Activated CD4-positive, alpha-beta T cell treated with anti-CD3 and anti-CD28 coated beads for 24 hours (primary cell): ENCODE results near the gene ZNF618.

ENCODE experiments used
- DNase-seq, 2 donors: peaks; one replicate each; pipeline ENCODE4 v3.0.0-alpha.2; 2020; ENCODE audit warnings: low read depth in 2 of 2

ZNF618 gene

DNA sequence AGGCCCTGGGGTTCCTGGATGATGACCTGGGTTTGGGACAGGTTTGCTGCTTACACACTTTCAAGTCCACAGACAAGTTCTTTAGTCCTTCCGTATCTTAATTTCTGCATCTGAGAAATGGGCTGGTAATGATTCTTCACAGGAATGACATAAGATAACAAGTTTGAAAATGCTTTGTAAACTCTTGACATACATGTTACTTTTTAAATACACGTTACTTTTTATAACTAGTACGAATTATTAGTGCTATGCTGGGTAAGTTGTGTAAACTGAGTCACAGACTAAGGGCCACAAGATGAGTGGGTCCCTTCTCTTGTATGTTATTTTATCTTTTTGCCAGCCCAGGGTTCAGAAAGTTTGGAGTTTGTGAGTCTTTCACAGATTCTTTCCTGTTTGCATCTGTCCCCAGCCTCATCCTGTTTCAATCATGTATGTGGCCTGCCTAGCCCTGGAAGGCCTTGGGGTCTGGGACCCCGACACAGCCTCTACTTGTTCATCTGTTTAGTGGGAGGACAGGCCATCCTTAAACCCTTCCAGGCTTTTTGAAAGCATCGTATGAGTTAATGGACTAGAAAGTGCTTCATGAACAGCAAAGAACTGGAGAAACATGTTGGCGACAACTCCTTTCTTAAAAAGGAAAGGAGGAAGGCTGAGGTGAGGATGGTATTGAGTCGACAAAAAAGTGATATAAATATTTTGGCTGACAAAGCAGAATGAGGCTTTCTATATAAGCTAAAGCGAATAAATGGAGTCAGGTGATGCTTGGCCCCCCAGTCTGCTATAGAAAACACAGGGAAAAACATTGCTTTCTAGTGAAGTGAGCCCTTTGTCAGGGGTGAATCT lies 9.3 kb downstream of the ZNF618 start:
- no peak for DNase-seq

DNA sequence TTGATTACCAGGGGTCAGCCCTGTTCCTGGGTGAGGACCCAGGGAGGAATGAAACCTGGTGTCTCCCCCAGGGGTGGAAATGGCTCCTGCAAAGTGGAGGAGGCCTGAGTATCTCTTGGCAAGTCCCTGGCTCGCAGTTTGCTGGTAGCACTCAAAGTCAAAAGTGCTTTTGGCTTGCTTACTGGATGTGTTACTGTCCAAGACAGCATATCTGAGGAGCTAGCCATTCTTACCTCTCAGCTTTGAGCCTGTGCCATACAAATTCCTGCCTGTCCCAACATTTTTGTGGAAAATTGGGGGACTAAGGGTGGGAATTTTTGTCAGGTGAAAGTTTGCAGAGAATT lies 9.9 kb downstream of the ZNF618 start:
- no peak for DNase-seq

DNA sequence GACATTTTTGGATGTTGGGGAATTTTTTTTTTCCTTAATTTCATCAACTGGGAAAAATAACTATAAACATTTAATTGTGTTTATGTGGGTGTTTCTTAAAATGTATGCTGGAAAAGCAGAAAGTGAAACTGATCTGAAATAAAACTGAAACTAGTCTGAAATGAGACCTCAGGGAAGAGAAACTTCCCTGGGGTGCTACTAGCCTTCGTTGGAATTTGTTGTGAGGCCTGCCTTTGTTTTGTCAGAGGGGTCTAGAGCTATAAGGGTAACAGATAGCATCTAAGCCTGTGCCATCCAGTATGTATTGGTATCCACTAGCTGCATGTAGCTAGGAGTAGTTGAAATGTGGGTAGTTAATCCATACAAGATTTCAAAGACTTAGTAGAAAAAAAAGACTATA lies 10.4 kb downstream of the ZNF618 start:
- no peak for DNase-seq

DNA sequence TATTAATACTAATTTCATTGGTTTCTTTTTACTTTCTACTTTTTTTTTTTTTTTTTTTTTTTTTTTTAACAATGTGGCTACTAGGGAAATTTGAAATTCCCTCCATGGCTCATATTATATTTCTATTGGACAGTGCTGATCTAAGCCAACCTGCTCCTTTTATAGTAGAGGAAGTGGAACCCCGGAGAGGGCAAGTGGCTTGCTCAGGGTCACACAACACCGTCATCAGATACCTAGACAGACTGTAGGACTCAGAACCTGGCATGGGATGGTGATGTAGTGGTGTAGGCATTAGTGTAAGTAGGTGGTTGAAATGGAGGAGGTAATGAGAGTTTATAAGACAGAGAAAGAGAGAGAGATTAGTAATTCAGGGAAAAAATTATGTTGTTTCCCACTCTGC lies 10.8 kb downstream of the ZNF618 start:
- DNase-seq = no peak

DNA sequence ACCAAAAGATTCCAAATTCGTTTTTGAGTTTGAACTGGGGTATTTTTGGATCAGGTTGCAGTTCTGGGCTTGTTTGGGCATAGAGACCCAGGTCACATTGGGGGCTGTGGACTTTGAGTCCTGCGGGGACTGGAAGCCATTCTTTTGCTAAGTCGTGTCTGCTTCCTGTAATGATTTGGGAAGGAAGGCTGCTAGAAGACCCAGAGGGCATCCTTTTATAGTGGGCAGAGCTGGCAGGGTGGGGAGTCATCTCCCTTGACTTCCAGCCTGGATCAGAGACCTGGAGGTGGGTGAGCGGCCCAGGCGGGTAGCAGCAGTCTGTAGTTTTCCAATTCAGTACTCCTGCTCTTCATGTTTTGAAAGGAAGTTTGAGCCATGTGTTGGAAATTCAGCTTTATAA lies 11.3 kb downstream of the ZNF618 start:
- no peak for DNase-seq

DNA sequence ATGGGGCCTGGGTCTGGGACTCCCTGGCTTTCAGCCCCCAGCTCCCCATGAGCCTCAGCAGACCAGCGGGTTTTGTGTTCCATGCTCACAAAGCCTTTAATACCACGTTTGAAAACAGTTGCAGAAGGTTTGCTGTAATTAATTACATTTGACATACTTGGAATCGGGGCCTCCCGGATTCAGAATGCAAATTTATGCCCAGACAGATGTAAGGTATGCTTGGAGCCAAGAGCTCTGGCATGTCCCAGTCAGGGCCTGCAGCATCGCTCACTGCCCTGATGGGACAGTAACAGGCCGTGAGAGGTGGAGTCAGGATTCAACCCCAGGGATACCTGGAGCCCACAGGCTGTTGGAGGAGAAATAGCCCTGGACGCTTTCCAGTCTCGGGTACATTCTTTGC lies 12.2 kb downstream of the ZNF618 start:
- DNase-seq = no peak

DNA sequence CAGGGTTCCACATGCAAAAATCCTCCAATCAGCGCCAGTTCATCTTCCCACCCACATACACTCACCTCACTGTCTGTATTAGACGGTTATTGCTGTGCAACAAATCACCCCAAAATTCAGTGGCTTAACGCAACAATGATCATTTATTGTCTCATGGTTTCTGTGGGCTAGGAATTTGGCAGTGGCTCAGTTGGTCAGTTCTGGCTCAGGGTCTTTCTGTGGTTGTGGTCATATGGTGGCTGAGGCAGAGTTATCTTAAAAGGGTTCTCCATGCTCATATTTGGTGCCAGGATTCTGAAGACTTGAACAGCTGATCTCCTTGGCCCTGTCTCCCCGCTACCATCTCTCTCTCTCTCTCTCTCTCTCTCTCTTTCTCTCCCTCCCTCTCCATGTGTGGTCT lies 12.9 kb downstream of the ZNF618 start:
- no peak for DNase-seq

DNA sequence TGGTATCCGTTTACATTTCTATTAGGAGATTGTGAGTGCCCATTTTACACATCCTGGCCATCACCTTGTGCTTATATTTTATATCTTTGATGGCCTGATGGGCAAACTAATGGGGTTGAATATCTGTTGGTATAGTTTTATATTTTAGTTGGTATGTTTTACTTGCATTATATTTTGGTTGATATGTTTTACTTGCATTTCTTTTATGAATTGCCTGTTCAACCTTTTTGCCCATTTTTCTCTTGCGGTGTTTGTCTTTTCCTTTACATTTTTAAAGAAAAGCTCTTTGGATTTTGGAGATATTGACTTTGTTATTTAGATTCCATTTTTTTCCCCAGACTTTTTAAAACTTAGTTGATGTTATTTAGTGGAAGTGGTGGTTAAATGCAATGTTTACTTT lies 14.6 kb downstream of the ZNF618 start:
- DNase-seq = no peak

DNA sequence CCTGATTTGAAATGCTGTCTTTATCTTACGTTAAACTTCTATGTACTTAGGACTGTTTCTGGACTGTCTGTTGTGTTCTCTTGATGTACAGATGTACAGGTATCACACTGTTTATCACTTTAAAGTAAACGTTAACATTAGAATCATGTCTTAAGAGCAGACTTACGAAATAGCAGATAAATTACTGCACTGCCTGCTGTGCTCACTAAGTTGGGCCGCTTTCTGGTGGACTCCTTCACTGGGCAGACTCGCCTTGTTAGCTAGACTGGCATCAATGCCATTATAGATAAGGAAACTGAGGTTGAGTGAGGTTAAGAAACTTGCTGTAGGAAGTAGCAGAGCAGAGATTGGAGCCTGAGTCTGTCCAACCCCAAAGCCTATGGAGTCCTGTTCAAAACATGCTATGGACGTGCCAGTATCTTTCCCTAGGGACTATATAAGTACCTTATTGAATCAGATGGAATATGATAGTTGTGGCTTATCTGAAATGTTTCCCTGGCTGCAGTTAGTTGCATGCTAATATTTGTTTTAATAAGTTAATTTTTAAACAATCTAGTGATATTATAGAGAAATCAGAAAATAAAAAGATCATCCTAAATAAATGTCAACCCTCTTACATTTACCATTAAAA lies 16.9 kb downstream of the ZNF618 start:
- DNase-seq = no peak

DNA sequence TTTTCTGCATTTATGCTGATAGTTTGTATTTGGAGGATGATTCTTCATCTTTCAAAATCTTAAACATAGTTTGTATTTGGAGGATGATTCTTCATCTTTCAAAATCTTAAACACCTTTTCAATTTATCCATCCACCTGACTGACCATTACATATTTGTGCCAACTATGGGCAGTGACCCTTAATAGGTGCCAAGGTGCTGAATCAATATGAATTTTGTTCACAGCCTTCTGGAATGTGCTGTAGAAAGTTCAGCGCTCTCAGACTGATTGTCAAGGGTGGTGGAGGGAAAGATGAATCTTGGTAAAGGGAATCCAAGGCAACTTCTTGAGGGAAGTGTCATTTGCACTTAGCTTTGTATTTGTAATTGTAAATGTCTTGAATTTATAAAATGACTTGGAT lies 18.1 kb downstream of the ZNF618 start:
- DNase-seq = no peak

DNA sequence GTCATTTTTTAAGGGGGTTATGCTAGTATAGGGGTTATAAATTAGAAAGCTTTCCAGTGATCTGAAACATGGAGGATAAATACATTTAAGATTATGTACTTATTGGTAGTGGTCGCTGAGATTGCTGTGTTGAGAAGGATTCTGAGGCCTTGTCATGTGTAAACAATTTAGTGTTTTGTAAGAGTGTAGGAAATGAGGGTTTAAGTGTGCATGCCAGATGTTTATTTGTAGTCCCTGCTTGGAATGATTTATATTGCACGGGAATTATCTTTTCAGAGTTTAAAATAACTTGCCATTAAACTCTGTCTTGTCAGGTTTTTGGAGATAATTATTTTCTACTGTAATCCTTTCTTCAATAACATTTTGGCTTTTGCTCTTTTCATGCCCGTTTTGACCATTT lies 19.4 kb downstream of the ZNF618 start:
- DNase-seq = no peak

DNA sequence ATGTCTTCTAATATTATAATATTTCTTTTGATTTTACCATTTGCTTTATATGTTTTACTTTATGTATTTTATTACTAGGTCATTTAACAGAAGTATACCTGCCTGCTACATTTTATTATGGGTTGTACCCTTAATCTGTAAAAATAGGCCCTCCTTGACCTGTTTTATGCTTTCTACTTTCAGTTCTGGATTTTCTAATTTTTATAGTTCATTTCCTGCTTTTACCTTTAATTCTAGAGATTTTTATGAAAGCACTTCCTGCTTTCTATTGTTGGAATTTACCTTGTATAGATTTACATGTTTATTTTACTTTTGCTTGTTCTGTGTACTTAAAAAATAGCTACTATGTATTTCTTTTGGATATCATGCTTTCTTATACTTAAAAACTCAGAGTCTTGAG lies 20.6 kb downstream of the ZNF618 start:
- DNase-seq = no peak

DNA sequence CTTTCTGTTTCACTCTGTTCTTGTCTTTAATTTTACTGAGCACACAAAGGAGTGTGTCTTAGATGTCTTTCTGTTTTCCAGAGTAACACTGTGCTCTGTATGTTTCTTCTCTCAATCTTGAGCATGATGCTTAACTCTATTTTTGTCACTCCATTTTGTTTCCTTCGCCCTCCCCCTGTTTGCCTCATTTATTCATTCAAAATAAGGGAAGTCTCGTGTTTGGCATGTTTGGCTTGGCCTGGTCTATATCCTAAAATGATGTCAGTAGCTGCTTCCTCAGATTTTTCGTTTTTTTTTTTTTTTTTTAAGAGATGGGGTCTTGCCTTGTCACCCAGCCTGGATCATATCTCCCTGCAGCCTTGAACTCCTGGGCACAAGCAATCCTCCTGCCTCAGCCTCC lies 22.0 kb downstream of the ZNF618 start:
- DNase-seq = no peak

DNA sequence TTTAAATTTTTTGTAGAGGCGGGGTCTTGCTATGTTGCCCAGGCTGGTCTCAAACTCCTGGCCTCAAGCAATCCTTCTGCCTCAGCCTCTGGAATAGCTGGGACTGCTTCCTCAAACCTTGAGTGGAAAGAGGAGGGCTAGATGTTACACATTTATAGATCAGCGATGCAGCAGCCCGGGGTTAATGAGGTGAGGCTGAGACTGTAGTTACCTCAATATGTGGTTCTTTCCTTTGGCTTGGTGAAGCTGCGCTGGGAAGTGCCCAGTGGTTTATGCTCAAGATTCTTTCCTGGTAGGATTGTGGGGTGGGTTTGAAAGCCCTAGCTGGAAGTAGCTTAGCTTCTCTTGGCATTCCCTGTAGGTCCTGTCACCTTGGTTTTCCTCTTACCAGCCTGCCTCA lies 22.5 kb downstream of the ZNF618 start:
- no peak for DNase-seq

DNA sequence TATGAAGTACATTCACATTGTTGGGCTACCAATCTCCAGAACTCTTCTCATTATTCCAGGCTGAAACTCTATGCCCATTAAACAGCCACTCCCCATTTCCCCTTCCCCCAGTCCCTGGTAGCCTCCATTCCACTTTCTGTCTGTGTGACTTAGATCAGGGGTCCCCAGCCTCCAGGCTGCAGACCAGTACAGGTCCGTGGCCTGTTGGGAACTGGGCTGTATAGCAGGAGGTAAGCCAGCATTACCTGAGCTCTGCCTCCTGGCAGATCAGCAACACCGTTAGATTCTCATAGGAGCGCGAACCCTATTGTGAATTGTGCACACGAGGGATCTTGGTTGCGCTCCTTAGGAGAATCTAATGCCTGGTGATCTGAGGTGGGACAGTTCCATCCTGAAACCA lies 23.1 kb downstream of the ZNF618 start:
- no peak for DNase-seq

DNA sequence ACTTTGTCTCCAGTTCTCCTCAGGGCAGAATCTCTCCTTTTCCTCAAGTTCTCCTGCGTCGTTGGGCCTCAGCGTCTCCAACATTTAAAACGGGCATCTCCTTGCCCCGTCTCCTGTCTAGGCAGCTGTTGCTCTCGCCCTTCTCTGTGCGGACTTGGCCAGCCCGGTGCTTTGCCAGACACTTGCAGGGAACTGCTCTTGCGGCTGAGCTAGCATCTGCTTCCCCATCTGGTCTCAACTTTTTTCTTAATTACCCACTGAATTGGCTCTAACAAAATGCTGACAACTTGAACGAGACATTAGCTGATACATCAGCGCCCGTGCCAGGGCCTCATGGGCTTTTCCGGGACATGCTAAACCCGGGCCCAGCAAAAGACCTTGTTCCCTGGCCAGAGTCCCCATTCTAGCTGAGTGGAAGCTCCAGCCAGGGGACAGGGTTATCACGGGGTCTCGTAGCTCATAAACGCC lies 25.1 kb downstream of the ZNF618 start:
- DNase-seq = no peak

DNA sequence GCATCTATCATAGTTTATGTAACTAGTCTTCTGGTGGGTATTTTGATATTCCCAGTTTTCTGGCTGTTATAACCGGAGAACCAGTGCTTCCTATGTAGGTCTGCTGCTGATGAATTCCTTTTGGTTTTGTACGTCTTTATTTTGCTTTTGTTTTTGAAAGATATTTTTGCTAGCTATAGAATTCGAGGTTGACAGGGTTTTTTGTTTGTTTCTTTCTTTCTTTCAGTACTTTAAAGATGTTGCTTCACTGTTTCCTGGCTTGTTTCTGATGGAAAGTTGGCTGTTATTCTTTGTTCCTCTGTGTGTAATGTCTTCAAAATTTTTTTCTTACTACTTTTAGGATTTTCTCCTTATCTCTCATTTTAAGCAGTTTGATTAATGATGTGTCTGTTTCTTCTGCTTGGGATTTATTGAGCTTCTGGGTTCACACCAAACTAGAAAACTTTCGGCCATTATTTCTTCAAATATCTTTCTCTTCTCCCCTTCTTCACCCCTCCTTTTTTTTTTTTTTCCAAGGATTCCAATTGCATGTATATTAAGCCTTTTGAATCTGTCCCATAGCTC lies 27.5 kb downstream of the ZNF618 start:
- no peak for DNase-seq

DNA sequence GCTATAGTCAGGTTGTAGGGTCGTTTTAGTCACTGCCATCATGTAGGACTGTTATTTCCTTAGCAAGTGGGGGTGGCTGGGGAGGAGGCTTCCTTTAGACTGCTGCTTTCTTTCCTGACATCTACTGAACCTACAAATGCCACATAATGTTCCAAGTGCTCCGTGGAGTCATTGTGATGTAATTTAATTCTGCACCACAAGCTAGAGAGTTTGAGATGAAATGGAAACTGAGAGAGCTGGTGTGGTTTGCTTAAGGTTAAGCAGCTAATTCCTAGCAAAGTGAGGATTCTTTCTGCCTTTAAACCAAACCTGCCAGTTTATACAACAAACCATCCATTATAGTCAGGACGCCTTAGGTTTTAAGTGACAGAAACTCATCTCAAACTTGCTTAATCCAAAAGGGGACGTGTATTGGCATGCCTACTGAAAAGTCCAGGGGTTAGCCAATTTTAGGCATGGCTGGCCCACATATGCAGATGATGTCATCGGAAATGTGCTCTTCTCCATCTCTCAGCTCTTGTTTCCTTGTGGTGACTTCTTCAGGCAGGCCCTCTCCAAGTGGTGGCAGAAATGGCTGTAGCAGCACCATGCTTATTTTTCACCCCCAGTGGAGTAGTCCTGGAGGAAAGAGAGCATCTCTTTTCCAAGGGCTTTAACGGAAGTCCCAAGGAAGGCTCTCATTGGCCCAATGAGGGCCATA lies 30.5 kb downstream of the ZNF618 start:
- no peak for DNase-seq

DNA sequence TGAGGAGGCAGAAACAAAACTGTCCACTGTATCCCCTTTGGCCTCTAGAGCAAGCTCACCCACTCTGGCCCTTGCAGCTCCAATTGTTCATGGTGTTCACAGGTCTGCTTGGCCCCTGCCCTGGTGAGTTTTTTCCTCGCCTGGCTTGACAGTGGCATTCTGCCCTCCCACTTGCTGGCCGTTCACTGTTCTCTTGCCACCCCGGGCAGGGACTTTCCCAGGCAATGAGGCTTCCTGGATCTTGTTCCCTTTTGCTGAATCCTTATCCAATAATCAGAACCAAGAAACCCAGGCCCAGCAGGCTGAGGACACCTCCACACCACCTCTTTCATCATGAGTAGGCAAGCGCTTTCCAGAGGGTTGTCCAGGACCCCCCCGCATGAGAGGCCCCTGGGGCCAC lies 31.2 kb downstream of the ZNF618 start:
- no peak for DNase-seq

DNA sequence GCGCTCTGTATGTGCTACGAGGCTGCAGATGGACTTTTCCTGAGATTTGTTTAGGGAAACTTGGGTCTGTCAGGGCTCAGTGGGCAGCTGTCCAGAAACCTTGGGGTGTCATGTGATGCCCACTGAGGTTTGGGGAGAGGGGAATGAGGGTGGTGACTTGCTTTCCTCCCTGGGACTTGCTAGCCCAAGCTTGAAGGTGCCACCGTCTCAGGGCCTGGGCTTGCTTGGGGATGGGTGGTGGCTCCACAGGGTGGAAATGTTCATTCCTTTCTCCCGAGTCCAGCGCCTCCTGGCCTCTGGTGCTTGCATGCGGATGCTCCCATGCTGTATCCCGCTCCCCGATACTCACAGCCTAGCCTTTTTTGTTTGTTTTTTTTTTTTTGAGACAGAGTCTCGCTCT lies 33.3 kb downstream of the ZNF618 start:
- no peak for DNase-seq

DNA sequence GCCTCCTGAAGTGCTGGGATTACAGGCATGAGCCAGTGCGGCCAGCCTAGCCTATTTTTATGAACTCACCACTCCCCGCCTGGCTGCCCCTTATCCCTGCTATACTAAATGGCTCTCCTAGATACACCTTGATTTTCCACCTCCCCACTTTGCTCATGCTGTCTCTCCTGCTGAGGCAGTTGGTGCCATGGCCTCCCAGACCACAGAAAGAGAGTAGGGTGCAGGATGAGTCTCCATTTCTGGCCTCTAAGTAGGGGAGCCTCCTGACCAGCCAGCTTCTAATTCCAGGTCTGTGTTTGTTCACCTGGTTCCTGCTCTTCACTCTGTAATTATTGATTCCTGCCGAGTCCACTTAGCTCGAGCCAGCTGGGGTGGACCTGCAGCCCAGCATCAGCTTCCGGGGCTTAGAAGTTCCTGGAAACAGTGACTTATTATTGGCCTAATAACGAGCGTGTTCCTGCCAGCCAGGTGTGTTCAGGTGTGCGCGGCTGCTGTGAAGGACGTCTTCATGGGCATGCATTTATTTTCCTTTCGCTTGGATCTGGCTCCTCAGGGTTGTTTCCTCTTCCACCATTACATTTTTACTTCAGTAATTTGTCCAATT lies 34.0 kb downstream of the ZNF618 start:
- no peak for DNase-seq

DNA sequence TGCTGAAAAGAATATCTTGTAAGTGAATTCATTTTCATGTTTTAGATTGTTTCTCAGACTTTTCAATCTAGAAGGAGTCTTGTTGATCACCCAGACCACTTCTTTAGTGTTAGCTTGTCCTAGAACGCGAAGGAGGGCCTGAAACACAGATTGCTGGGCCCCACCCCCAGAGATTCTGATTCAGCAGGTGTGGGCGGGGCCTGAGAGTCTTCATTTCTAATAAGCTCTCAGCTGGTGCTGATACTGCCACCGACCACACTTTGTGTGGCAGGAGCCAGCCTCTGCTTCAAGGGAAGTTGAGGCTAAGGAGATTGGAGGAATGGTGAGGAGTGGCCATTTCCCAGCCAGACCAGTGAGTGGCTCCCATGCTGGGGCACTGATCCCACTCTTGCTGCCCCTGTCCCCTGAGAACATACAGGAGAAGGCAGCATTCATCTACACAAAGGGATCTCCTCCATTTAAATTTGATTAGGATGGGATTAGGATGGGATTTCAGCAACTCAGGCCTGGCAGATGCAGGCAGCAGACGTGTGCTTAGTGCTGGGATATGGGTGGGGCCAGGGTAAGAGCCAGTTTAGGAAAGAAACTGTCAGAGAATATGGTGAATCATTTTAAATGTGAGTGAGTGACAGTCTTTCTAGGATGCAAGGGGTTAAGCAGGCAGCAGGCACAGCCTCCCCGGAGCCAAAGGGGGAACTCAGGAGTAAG lies 35.9 kb downstream of the ZNF618 start:
- DNase-seq = no peak
